ENCODE data around the gene DNAI4.
"Not testable (repeated sequence)": the region's sequence is repeated elsewhere in the genome, so short reads cannot be mapped to it uniquely, and the experiment has no call there.

DNAI4 gene

GRCh38 chr1:66929146-66929688, 4.6 kb upstream of the DNAI4 start:
- DNase-seq, result no peak

- no peak for DNase-seq
Measured at GRCh38 chr1:66927528-66927927, 2.9 kb upstream of the DNAI4 start.

GRCh38 chr1:66925944-66926343, 1.3 kb upstream of the DNAI4 start:
- no peak for DNase-seq

- DNase-seq, result no peak
Measured at GRCh38 chr1:66925558-66925910, 878 bp upstream of the DNAI4 start.

GRCh38 chr1:66920543-66920942, 4.1 kb downstream of the DNAI4 start:
- no peak for DNase-seq

GRCh38 chr1:66919828-66920227, 4.8 kb downstream of the DNAI4 start:
- DNase-seq, result no peak

- no peak for DNase-seq
Measured at GRCh38 chr1:66919063-66919462, 5.6 kb downstream of the DNAI4 start.

GRCh38 chr1:66917476-66917875, 7.2 kb downstream of the DNAI4 start:
- no peak for DNase-seq

GRCh38 chr1:66916320-66916719, 8.3 kb downstream of the DNAI4 start:
- DNase-seq, result no peak

- DNase-seq, result not testable (repeated sequence)
Measured at GRCh38 chr1:66915203-66915602, 9.5 kb downstream of the DNAI4 start.

GRCh38 chr1:66893712-66894111, 30.9 kb downstream of the DNAI4 start:
- no peak for DNase-seq

GRCh38 chr1:66890621-66891020, 34.0 kb downstream of the DNAI4 start:
- no peak for DNase-seq

GRCh38 chr1:66889030-66889429, 35.6 kb downstream of the DNAI4 start:
- DNase-seq, result no peak

- no peak for DNase-seq
Measured at GRCh38 chr1:66876664-66877063, 48.0 kb downstream of the DNAI4 start.

- no peak for DNase-seq
Measured at GRCh38 chr1:66873111-66873510, 51.5 kb downstream of the DNAI4 start.

GRCh38 chr1:66872024-66872423, 52.6 kb downstream of the DNAI4 start:
- DNase-seq, result not testable (repeated sequence)

GRCh38 chr1:66867501-66867900, 57.2 kb downstream of the DNAI4 start:
- no peak for DNase-seq

GRCh38 chr1:66860529-66860928, 64.1 kb downstream of the DNAI4 start:
- DNase-seq, result no peak

GRCh38 chr1:66853379-66853778, 71.3 kb downstream of the DNAI4 start:
- DNase-seq, result no peak

- DNase-seq, result no peak
Measured at GRCh38 chr1:66852870-66853269, 71.8 kb downstream of the DNAI4 start.

- DNase-seq, result no peak
Measured at GRCh38 chr1:66850989-66851388, 73.7 kb downstream of the DNAI4 start.

GRCh38 chr1:66848193-66848592, 76.5 kb downstream of the DNAI4 start:
- no peak for DNase-seq

GRCh38 chr1:66840929-66841328, 83.7 kb downstream of the DNAI4 start:
- no peak for DNase-seq

GRCh38 chr1:66834926-66835325, 89.7 kb downstream of the DNAI4 start:
- DNase-seq, result no peak

GRCh38 chr1:66833112-66833511, 91.5 kb downstream of the DNAI4 start:
- no peak for DNase-seq

All from activated CD4-positive, CD25-positive, alpha-beta regulatory T cell treated with anti-CD3 and anti-CD28 coated beads, Interleukin-2, amount 50 U/mL, for 72 hours (primary cell).